HG03103 (cell line): ENCODE data around the gene ATP6V0E2.
A peak's percentile ranks its signal among the peaks of the same experiment; 100 is the strongest.
"Not testable (repeated sequence)": the region's sequence is repeated elsewhere in the genome, so short reads cannot be mapped to it uniquely, and the experiment has no call there.

ENCODE experiments used
- ATAC-seq: cut with Tn5 transposase; IDR thresholded peaks from one replicate; pipeline ENCODE4 v1.9.1; 2021; ENCODE audit warnings: low read depth; ENCODE audit not compliant: unreplicated experiment

Gene ATP6V0E2

DNA sequence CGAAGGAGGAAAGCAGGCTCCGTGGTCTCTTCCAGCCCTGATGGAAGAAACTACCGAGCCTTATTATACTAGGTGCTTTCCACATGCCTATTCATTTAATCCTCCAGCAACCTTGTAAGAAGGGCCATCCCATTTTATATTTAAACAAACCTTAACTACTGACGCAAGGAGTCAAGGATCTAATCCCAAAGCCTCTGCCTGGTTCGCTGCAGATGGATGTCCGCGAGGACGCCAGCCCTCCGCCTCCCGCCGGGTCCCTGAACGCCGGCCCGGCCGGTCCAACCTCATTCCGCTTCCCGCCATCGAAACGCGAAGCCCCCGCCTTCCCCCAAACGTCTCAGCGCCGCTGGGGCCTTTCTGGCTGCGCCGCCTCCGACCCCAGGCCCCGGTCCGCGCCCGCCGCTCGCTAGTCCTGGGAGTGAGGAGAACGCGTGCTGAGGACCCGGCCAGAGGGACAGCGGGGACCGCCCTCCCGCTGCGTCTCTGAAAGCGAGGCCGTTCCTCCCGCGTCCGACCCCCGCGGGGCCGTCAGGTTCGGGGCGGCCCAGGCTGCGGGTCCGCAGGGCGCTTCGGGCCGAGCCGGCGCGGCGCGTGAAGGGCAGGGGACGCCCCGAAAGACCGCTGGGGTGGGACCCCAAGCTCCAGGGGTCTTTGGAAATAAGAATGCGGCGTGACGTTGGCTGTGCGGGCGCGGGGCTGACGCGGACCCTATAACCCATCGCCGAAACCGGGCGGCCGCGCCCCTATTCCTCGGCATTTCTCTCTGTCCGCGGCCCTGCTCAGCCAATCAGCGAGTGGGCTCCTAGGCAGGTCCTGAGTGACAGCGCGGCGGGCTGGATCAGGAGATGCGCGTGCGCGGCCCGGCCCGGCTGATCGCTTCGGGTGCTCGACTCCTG, at the start of gene ATP6V0E2:
ATP6V0E2 (plus strand) TSS at position 896 of the 896 bp plus-strand sequence. CDS start 97 bp downstream, outside the sequence.
- peak; percentile 80 for ATAC-seq

DNA sequence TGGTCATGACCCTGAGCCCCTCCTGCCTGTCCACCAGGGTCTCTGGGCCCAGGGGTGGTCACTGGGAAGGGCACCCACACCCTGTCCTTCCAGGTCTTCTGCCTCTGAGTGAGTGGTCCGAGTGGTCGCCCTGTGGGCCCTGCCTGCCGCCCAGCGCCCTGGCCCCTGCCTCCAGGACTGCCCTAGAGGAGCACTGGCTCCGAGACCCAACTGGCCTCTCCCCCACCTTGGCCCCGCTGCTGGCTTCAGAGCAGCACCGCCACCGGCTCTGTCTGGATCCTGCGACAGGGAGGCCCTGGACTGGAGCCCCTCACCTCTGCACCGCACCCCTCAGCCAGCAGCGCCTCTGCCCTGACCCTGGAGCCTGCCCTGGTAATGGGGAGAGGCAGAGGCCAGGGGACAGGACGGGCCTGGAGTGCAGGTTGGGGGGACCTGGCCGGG, 49.4 kb upstream of the ATP6V0E2 start:
- ATAC-seq: no peak

DNA sequence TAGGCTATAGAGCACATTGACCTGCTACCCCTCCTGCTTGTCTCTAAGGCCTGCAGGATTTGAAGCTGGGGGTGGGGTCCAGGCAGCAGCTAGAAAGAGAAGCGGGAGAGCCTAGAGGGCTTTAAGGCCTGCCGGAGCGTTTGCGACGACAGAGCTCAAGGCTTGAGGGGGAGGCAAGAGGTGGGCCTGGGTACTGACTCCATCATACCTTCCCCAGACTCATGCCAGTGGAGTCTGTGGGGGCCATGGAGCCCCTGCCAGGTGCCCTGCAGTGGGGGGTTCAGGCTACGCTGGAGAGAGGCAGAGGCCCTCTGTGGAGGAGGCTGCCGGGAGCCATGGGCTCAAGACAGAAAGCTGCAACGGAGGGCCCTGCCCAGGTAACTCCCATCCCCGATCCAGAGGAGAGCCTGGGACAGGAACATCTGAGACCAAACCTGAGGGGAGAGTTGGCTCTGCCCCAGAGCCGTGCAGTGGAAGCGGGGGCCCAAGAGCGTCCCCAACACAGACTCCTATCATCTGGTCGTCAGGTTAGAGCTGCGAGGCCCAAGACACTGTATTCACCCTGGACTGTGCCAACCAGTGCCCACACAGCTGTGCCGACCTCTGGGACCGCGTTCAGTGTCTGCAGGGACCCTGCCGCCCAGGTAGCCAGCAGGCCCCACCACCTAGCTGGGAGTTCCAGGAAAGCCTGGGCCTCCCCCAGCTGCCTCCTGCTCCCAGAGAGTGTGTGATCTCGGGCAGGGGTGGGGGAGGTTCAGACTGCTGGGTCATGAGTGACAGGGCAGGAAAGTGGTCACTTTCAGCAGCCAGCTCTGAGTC, 48.8 kb upstream of the ATP6V0E2 start:
- ATAC-seq: no peak

DNA sequence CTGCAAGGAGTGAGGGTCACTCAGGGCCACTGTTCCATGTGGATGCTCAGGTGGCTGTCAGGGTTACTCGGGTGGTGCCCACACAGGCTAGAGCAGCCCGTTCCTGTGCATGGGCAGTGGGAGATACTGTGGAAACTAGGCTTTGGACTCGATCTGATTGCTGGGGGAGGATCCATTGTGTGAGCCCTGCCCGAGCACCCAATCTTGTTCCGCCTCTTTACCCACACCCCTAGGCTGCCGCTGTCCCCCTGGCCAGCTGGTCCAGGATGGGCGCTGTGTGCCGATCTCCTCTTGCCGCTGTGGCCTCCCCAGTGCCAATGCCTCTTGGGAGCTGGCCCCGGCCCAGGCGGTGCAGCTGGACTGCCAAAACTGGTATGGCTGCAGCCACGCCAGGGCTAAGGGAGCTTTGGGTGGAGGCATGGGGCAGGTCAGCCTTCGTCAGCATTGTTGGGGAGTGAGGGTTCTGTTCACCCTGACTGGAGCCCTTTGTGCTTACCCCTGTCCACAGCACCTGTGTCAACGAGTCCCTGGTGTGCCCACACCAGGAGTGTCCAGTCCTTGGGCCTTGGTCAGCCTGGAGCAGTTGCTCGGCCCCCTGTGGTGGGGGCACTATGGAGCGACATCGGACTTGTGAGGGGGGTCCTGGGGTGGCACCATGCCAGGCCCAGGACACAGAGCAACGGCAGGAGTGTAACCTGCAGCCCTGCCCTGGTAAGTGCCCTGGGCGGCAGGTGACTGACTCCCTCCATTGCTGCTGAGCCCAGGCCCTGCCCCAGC, 48.0 kb upstream of the ATP6V0E2 start:
- ATAC-seq: no peak

DNA sequence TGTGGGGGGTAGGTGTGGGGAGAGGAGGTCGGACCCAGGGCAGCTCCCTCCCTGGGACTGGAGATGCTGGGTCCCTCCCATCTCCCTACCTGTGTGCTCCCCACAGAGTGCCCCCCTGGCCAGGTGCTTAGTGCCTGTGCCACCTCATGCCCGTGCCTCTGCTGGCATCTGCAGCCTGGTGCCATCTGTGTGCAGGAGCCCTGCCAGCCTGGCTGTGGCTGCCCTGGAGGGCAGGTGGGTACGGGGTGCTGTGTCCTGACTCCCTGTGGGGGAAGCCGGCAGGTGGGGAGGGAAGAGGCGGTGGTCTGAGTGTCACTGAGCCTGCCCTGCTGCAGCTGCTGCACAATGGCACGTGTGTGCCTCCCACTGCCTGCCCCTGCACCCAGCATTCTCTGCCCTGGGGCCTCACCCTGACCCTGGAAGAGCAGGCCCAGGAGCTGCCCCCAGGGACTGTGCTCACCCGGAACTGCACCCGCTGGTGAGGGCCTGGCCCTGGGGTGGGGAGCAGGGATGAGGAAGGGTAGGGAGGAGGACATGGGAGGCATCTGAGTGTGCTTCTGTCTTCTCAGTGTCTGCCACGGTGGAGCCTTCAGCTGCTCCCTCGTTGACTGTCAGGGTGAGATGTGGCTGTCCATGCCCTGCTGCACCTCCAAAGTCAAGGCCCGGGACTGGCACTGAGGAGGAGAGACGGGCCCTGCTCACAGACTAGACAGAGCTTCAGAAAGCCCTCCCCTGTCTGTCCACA, 47.3 kb upstream of the ATP6V0E2 start:
- ATAC-seq: no peak

DNA sequence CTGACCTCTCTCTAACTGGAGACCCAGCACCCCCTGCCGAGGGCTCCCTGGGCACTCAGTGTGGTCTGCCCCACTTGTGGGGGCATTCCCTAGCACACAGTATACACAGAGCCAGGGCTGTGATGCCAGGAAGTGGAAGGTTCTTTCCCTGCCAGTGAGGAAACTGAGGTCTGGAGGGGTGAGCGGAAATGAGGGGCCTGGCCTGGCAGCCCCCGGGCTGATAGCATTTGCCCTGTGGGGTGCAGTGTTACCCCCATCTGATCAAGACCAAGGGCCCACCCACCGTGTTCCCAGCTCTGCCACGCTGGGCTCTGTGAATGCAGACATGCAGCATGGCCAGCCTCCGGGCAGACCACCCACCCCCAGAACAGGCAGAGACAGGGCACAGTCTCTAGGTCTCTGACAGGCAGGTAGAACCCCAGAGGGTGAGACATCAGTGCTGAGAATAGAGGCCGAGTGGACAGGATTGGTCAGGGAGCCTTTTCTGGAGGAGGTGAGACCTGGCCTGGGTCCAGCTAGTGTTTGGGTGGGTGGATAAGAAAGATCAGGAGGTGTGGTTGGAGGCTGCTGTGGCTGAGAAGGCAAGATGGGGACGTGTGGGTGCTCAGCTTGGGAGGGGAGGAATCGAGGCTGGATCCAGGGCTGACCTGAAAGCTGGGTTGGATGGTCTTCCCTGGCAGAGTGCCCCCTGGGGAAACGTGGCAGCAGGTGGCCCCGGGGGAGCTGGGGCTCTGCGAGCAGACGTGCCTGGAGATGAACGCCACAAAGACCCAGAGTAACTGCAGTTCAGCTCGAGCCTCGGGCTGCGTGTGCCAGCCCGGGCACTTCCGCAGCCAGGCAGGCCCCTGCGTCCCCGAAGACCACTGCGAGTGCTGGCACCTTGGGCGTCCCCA, 46.4 kb upstream of the ATP6V0E2 start:
- ATAC-seq: no peak

DNA sequence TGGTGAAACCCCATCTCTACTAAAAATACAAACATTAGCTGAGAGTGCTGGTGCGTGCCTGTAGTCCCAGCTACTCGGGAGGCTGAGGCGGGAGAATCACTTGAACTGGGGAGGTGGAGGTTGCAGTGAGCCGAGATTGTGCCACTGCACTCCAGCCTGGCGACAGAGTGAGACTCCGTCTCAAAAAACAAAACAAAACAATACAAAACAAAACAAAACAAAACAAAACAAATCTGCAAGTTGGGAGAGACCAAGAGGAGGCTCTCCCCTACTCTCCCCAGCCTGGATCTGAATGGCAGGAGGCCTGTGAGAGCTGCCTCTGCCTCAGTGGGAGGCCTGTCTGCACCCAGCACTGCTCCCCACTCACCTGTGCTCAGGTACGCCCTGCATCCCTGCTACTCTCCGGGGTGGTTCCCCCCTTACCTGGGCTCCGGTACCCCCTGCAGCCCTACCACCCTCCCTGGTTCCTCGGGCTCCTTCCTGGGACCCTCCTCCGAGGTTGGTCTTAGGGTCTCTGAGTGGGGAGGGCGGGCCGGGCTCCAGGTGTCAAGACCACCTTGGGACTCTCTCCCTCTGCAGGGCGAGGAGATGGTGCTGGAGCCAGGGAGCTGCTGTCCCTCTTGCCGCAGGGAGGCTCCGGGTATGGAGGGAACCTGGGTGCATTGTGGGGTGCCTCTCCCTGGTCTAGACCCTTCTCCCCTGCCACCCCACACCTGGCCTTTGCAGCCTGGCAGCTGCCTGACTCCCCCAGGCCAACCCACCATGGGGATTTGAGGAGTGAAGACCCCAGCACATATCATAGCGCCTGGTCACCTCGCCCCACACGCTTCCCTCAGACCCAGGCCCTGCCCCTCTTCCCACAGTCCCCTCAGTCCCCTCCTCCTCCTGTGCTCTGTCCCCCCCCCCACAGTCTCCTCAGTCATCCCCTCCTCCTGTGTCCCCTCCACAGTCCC, 45.1 kb upstream of the ATP6V0E2 start:
- ATAC-seq: no peak

DNA sequence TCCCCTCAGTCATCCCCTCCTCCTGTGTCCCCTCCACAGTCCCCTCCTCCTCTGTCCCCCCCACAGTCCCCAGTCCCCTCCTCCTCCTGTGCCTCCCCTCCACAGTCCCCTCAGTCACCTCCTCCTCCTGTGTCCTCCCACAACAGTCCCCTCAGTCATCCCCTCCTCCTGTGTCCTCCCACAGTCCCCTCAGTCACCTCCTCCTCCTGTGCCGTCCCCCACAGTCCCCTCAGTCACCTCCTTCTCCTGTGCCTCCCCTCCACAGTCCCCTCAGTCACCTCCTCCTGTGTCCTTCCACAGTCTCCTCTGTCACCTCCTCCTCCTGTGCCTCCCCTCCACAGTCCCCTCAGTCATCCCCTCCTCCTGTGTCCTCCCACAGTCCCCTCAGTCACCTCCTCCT, 43.2 kb upstream of the ATP6V0E2 start:
- not testable (repeated sequence) for ATAC-seq

DNA sequence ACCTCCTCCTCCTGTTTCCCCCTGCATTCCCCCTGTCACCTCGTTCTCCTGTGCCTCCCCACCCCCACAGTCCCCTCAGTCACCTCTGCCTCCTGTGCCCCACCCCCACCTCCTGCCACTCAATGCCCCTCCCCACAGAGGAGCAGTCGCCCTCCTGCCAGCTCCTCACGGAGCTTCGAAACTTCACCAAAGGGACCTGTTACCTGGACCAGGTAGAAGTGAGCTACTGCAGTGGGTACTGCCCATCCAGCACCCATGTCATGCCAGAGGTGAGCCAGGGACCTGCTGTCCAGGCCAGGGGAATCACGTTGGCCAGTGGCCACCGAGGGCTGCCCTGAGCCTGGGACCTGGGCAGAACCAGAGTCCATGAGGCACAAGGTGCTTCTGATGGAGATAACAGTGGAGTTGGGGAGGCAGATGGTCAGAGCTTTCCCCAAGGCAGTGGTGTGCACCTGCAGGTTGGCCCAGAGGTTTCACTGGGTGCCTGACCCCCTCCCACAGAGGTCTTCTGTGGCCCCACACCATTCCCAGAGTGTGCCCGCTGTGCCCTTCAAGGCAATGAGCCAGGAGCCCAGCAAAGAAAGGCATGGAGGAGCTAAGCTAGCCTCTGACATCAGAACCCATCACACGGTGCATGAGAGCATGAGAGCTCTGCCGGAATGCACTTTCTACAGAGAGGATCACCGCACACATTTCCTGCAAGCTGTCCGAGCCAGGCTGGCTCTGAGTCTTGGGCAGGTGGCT, 42.6 kb upstream of the ATP6V0E2 start:
- ATAC-seq: no peak

DNA sequence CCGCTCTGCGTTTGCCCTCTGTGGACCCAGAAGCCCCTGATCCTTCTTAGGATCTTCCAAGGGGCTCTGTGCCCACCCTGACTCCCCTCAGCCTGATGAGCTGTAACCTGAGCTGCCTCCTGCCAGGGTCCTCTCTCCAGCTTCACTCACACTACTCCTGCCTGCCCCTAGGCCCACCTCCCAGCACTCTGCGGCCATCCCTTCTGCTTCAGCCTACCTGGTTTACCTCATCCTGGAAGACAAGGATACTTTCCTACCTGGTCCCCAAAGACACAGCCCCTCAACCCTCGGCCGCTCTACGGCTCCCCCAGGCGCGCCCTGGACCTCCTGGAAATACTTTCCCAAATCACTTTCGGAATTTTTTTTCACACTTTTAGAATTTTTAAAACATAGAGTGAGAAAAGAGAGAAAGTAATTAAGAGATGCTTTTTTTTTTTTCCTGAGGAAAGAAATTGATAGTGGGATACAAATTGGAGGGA, 42.0 kb upstream of the ATP6V0E2 start:
- ATAC-seq: no peak

DNA sequence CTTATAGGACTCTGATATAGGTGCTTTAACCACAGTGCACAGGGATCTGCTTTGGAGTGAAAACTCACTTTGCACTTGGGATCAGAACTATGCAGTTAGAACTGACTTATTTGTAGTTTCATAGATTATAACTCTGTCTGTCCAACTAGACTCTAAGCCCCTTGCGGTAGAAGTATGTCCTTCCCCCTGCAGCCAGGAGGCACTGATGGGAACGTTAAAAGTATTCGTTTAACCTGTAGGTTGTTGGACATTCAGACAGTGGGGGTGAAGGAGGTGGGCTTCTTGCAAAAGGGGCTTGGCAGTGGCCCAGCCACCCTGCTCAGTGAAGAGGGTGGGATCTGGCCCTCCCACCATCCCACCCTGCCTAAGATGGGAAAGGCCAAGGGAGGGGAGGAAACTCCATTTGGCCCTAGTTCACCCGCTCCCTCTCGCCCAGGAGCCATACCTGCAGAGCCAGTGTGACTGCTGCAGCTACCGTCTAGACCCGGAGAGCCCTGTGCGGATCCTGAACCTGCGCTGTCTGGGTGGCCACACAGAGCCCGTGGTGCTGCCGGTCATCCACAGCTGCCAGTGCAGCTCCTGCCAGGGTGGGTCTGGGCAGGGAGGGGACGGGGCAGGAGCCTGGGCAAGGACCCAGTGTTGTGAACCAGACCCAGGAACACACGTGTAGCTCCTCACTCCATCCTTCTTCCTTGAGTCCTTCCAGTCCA, 41.3 kb upstream of the ATP6V0E2 start:
- no peak for ATAC-seq

DNA sequence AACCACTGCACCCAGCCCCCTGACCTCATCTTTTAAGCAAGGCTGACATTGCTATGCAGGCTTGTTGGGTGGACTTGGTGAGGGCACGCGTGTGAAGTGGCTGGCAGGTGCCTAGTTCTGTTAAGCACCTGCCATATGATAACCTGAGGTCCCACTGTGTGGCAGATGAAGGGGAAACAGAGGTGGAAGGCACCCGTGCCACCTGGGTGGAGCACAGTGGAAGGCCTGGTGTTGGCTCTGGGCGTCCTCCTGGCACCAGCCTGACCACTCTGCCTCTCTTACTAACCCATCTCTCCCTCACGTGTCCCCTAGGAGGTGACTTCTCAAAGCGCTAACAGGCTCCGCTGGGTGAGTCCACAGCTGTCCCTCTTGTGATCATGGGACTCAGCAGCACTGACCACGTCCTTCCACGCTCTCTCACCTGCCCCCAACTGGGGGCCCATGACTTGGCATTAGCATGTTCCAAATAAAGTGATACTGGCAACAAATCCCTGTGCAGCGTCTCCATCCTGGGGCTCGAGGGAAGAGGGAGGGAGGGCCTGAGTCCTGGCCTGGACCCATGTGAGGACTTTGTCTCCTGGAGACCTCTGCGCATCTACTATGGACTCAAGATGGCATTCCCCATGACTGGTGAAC, 40.2 kb upstream of the ATP6V0E2 start:
- no peak for ATAC-seq

DNA sequence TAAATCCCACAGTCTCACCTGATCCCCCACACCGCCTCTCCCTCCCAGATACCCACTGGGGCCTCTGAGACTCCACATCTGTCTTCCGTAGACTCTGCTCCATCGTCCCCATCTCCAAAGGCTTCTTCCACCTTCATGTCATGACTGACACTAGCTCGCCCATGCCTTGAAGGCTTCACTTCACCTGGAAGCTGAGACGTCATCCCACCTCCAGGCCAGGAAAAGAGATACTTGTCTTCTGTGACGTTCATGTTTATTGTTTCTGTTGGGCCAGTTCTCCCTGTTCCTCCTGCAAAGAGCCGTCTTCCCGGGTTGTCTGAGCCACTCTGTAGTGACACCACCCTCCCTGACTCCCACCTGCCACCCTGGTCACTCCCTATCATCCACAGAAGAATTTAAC, 39.2 kb upstream of the ATP6V0E2 start:
- no peak for ATAC-seq

DNA sequence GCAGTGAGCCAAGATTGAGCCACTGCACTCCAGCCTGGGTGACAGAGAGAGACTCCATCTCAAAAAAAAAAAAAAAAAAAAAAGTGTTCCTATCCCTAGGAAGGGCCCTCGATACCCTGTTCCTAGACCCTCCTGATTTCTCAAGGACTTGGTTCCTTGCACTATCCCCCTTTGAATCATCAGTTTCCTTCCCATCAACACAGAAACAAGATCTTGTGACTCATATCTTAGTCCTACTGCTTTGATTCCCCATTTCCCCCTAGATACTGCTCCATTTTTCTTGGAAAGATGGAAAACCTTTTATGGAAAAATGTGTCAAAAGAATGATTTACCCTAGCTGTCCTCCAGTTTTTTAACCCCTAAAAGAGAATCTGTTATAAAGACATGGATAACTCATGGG, 37.3 kb upstream of the ATP6V0E2 start:
- ATAC-seq: no peak

DNA sequence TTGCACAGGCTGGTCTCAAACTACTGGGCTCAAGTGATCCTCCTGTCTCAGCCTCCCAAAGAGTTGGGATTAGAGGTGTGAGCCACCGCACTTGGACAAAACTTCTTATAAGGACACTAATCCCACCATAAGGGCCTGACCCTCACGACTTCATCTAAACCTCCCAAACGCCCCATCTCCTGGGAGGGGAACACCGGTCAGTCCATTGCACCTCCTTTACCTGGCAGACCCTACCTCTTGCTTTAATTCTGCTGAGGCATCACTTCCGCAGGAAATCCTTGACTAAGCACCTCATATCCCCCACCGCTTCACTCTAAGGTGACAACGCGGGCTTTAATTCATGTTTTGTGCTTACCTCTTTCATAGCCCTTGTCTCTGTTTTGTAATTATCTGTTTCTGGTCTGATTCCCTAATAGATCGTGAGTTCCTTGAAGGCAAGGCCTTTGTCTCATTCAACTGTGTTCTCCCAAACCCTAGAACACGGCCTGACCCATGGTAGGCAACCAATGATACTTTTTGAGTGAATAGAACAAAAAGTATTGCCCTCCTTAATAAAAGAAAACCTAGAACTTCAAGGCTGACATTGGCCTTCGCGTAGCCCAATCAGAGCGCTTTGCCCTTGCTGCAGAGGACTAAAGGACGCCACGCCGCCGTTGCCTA, 36.1 kb upstream of the ATP6V0E2 start:
- no peak for ATAC-seq
